Measurements from ENCODE around the gene TYRO3.
"Not testable (repeated sequence)": the region's sequence is repeated elsewhere in the genome, so short reads cannot be mapped to it uniquely, and the experiment has no call there.

The TYRO3 gene

DNA sequence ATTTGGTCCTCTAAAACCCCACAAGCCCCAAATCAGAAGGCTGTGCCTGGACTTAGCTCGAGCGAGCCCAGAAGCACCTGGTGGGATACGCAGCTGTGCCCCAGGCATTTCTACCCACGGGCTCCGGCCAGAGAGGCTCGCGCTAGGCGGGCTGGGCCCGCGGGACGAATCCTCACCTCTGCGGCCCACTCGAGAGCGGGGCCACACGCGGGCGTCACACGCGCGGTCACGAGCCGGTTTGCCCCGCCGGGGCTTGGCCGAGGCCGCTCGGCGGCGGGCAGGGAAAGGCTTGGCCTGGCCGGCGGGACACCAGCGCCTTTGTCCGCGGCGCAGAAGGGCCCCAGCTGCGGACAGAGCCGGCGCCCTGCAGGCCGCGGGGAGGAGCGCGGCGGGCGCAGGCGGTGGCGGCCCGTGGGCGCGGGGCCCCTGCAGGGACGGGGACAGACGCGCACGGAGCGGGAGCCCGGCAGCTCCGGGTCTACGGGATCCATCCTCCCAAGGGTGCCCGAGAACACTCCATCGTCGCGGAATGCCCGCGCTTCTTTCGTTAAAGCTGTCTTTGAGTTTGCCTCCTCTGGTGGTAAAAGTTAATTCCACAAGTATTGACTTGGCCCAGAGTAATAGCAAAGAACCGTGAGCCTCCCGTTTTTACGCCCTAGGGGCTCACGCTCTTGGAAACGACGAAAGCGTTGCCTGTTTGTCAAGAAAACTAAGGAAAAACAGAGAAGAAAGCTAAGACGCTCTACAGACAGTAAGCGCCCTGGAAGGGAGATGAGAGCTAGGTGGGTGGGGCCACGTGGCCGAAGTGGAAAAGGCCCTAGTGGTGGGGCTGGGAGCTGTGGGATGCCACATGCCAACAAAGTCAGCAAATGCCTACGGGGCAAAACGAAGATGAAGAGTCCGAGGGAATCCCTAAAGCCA, 26.4 kb downstream of the TYRO3 start:
- no peak for DNase-seq (ENCODE audit: low read depth)
- no peak overlapping the region for H3K4me3 ChIP-seq (ENCODE audit: low read depth, low read length)
- TF ChIP-seq, protein P1, sequence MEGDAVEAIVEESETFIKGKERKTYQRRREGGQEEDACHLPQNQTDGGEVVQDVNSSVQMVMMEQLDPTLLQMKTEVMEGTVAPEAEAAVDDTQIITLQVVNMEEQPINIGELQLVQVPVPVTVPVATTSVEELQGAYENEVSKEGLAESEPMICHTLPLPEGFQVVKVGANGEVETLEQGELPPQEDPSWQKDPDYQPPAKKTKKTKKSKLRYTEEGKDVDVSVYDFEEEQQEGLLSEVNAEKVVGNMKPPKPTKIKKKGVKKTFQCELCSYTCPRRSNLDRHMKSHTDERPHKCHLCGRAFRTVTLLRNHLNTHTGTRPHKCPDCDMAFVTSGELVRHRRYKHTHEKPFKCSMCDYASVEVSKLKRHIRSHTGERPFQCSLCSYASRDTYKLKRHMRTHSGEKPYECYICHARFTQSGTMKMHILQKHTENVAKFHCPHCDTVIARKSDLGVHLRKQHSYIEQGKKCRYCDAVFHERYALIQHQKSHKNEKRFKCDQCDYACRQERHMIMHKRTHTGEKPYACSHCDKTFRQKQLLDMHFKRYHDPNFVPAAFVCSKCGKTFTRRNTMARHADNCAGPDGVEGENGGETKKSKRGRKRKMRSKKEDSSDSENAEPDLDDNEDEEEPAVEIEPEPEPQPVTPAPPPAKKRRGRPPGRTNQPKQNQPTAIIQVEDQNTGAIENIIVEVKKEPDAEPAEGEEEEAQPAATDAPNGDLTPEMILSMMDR (IDR thresholded peaks at IDR 0.05; ENCODE audit: insufficient read depth, low read depth, low read length, missing control alignments) = no peak

DNA sequence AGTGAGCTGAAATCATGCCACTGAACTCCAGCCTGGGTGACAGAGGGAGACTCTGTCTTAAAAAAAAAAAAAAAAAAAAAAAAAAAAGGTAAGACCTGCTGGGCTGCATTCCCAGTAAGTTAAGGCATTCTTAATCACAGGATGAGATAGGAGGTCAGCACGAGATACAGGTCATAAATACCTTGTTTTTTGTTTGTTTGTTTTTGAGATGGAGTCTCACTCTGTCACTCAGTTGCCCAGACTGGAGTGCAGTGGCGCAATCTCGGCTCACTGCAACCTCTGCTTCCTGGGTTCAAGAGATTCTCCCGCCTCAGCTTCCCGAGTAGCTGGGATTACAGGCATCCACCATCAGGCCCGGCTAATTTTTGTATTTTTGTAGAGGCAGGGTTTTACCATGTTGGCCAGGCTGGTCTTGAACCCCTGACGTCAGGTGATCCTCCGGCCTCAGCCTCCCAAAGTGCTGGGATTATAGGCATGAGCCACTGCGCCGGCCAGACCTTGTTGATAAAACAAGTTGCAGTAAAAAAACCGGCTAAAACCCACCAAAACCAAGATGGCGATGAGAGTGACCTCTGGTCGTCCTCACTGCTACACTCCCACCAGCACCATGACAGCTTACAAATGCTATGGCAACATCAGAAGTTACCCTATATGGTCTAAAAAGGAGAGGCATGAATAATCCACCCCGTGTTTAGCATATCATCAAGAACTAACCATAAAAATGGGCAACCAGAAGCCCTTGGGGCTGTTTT, 27.7 kb downstream of the TYRO3 start:
- DNase-seq (ENCODE audit: low read depth); H3K4me3 ChIP-seq (ENCODE audit: low read depth, low read length): not testable (repeated sequence)

DNA sequence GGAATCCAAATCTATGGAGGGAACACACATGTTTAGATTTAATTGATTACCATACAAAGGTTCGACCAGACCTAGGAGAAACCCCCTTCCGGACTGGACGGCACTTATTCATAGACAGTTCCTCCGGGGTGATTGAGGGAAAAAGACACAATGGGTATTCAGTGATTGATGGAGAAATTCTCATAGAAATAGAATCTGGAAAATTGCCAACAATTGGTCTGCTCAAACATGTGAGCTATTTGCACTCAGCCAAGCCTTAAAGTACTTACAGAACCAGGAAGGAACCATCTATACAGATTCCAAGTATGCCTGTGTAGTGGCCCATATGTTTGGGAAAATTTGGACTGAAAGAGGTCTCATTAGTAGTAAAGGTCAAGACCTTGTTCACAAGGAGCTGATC, 30.0 kb downstream of the TYRO3 start:
- DNase-seq (ENCODE audit: low read depth); H3K4me3 ChIP-seq (ENCODE audit: low read depth, low read length): not testable (repeated sequence)

DNA sequence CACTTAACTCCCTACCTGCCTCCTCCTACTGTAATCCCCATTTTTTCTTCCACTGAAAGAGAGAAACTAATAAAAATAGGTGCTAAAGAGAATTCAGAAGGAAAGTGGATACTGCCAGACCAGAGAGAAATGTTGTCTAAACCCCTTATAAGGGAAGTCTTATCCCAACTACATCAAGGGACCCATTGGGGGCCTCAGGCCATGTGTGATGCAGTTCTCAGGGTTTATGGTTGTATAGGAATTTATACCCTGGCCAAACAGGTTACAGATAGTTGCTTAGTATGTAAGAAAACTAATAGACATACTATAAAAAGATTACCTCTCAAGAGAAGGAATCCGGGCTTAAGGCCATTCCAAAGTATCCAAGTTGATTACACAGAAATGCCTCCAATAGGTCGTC, 30.6 kb downstream of the TYRO3 start:
- DNase-seq (ENCODE audit: low read depth); H3K4me3 ChIP-seq (ENCODE audit: low read depth, low read length): not testable (repeated sequence)

DNA sequence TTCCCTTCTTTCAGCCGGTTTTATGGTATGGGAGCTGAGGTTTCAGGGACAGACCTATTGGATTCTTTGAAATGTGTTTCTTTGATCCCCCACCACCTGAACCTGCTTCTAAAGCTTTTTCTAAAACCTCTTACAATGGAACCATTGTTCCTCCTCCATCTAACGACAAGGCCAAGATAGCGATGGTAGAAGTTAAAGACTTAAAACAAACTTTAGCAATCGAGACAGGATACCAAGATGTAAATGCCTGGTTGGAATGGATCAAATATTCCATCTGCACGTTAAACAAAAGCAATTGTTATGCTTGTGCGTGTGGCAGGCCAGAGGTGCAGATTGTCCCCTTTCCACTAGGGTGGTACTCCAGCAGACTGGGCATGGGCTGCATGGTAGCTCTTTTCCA, 32.2 kb downstream of the TYRO3 start:
- DNase-seq (ENCODE audit: low read depth); H3K4me3 ChIP-seq (ENCODE audit: low read depth, low read length): not testable (repeated sequence)

DNA sequence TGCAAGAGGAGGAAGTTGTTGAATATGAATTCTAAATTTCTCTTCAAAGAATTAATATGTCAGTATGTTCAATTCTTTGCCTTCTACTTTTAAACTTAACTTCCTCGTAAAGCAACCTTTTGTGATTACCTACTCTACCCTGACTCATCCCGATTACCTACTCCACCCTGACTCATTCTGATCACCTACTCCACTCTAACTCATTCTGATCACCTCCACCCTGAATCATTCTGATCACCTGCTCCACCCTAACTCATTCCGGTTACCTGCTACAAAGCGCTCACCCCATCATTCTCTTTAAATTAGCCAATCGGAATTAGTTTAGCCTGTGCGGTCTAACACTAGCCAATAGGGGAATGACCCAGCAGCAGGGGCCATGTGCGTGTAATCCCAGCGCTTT, 33.7 kb downstream of the TYRO3 start:
- DNase-seq (ENCODE audit: low read depth); H3K4me3 ChIP-seq (ENCODE audit: low read depth, low read length): not testable (repeated sequence)

DNA sequence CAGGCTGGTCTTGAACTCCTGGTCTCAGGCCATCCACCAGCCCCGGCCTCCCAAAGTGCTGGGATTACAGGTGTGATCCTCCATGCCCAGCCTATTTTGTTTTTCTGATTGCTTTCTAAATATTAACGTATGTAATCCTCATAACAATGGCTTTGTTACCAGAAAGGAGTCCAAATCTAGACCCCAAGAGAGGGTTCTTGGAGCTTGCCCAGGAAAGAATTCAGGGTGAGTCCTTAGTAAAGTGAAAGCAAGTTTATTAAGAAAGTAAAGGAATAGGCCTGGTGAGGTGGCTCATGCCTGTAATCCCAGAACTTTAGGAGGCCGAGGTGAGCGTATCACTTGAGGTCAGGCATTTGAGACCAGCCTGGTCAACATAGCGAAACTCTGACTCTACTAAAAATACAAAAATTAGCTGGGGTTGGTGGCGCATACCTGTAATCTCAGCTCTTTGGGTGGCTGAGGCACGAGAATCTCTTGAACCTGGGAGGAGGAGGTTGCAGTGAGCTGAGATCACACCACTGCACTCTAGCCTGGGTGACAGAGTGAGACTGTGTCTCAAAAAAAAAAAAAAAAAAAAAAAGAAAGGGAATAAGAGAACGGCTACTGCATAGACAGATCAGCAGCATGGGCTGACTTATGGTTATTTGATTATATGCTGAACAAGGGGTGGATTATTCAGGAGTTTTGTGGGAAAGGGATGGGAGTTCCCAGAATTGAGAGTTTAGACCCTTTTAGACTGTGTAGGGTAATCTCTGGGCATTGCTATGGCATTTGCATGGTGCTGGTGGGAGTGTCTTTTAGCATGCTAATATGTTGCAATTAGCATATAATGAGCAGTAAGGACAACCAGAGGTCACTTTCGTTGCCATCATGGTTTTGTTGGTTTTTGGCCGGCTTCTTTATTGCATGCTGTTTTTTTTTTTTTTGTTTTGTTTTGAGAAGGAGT, 36.1 kb downstream of the TYRO3 start:
- TF ChIP-seq, protein P1 (IDR thresholded peaks at IDR 0.05; ENCODE audit: insufficient read depth, low read depth, low read length, missing control alignments) = no peak
- H3K4me3 ChIP-seq (ENCODE audit: low read depth, low read length) = no peak overlapping the region
- DNase-seq (ENCODE audit: low read depth) = no peak

DNA sequence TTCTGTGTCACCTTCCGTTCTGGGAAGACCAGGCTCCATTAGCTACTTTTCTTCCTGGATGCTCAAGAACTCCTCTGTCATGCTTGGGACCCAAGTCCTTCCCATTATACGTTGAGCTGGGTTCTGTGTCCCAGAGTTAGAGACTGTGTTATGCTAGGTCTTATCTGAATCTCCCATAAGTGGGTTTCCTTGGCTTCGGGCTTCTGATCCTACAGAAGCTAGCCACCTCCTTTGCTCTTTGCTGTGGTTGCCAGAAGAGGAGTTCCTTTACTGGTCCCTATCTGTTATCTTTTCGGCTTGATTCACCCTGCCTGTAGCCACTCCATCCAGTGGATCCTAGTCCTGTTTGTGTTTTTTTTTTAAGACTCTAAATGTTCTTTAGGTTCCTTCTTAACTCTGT, 38.0 kb downstream of the TYRO3 start:
- TF ChIP-seq, protein P1 (IDR thresholded peaks at IDR 0.05; ENCODE audit: insufficient read depth, low read depth, low read length, missing control alignments) = no peak
- H3K4me3 ChIP-seq (ENCODE audit: low read depth, low read length) = no peak overlapping the region
- no peak for DNase-seq (ENCODE audit: low read depth)

DNA sequence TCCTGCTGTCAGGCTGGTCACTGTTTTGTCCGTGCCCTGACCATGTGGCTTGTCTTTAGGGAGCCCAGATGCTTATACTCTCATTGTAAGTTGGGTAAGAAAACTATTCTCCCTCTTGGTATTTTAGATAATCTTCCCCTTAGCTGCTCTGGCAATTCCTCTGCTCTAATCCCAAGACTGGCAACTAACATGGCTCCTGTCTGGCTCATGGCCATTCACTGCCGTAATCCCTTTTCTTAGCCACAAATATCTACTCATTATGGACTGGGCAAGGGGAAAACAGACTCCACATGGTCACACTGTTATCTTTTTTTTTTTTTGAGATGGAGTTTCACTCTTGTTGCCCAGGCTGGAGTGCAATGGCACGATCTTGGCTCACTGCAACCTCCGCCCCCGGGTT, 38.8 kb downstream of the TYRO3 start:
- no peak for DNase-seq (ENCODE audit: low read depth)
- TF ChIP-seq, protein P1 (IDR thresholded peaks at IDR 0.05; ENCODE audit: insufficient read depth, low read depth, low read length, missing control alignments) = no peak
- no peak overlapping the region for H3K4me3 ChIP-seq (ENCODE audit: low read depth, low read length)

All from GM12865 (cell line).